BJ (cell line): ENCODE measurements around the gene H3-3A. TPM values are rescaled to one million over a fixed set of nuclear protein-coding genes. Genes with fewer than 3 reads are reported as not detected.

Experiments used
- CTCF ChIA-PET: fragments of 350-600 bp; formaldehyde crosslinking; extraction: SDS; loops from one replicate; lab custom pipeline; 2021; ENCODE audit warnings: antibody characterized with exemption, inconsistent platforms; lab: Yijun Ruan, JAX
- POLR2A ChIA-PET: fragments of 300-600 bp; sonication (Branson Sonifier 250); formaldehyde crosslinking; extraction: SDS; loops from one replicate; lab custom pipeline; 2021; ENCODE audit warnings: antibody characterized with exemption; lab: Charles Lee
- DNase-seq: peaks from one replicate; pipeline ENCODE4 v3.0.0-alpha.2; 2011; ENCODE audit warnings: low read depth
- H3K27me3 ChIP-seq: 2 replicates; pipeline ENCODE4 v1.6.0; 2011; ENCODE audit warnings: low read length; ENCODE audit not compliant: control insufficient read depth, insufficient read depth
- H3K36me3 ChIP-seq: 2 replicates; pipeline ENCODE4 v1.5.1; 2011; ENCODE audit warnings: low read length; ENCODE audit not compliant: control insufficient read depth, insufficient read depth
- H3K4me3 ChIP-seq: 2 replicates; pipeline ENCODE4 v1.5.1; 2011; ENCODE audit warnings: low read depth, mild to moderate bottlenecking, control low read depth, low read length
- polyA minus RNA-seq: library from RNA; depleted of rRNA, polyadenylated mRNA; stranded (reverse); fragments of >200 nt; gene quantifications from 2 replicates; pipeline ENCODE4 v1.2.3, GENCODE V29; 2011; rRNA and poly(A)+ RNA removed
- polyA plus RNA-seq: library from polyadenylated mRNA; depleted of rRNA; stranded (reverse); fragments of >200 nt; gene quantifications from 2 replicates; pipeline ENCODE4 v1.2.3, GENCODE V29; 2011; rRNA removed
- TF ChIP-seq, protein P1 (sequence below): IDR thresholded peaks from 2 replicates; pipeline ENCODE4 v1.5.1; 2011; ENCODE audit warnings: low read depth, mild to moderate bottlenecking, control low read depth, inconsistent platforms, low read length, moderate library complexity; ENCODE audit not compliant: insufficient read depth

H3-3A gene
- polyA plus RNA-seq: 164 and 168 TPM in 2 replicates
- polyA minus RNA-seq: 26.5 and 32.5 TPM in 2 replicates

DNA sequence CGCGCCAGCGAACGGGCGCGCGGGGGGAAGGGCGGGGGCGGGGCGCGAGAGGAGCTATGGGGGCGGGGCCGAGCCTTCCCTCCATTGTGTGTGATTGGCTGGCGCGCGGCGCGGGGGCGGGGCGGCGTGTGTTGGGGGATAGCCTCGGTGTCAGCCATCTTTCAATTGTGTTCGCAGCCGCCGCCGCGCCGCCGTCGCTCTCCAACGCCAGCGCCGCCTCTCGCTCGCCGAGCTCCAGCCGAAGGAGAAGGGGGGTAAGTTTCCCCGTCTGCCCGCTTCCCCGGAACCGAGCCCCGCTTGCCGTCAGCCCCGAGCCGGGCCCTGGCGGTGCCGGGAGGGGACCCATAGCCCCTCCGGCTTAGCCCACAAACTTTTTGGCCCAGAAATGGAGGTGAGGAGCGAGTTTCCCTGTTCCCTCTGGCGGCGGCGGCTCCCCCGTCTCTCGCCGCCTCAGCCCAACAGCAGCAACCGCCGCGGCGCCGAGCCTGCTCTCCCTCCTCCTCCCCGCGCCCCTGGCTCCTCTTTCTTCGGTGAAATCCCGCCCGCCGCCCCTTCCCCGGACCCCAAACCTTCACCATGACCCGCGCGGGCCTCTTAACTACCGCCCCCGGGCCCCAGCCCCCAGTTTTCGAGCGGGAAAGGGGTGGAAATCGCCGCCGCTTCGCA is at the start of gene H3-3A:
Gene H3-3A, plus strand, starts transcription at position 159 of the 666 bp plus-strand sequence. CDS start 1,636 bp downstream, outside the sequence.
- CTCF ChIA-PET: interaction anchor here (1.2 to 2.7 kb wide), 11 partner anchors 12 to 596 kb away, joined by 3 to 11 read pairs (median 5); no protein-coding TSS in a partner anchor
- H3K27me3 ChIP-seq: no peaks in the 10 kb centered on the region
- TF ChIP-seq, protein P1, sequence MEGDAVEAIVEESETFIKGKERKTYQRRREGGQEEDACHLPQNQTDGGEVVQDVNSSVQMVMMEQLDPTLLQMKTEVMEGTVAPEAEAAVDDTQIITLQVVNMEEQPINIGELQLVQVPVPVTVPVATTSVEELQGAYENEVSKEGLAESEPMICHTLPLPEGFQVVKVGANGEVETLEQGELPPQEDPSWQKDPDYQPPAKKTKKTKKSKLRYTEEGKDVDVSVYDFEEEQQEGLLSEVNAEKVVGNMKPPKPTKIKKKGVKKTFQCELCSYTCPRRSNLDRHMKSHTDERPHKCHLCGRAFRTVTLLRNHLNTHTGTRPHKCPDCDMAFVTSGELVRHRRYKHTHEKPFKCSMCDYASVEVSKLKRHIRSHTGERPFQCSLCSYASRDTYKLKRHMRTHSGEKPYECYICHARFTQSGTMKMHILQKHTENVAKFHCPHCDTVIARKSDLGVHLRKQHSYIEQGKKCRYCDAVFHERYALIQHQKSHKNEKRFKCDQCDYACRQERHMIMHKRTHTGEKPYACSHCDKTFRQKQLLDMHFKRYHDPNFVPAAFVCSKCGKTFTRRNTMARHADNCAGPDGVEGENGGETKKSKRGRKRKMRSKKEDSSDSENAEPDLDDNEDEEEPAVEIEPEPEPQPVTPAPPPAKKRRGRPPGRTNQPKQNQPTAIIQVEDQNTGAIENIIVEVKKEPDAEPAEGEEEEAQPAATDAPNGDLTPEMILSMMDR: no peak
- POLR2A ChIA-PET: interaction anchor here (0.5 to 1.0 kb wide), 4 partner anchors 8 to 540 kb away, joined by 3 to 4 read pairs (median 3); no protein-coding TSS in a partner anchor
- H3K4me3 ChIP-seq: peak within 1 kb of the TSS; percentile 70
- no peaks in the 10 kb centered on the region; the same call in 1 of the 2 replicates for H3K36me3 ChIP-seq
- peak; percentile 43 for DNase-seq

DNA sequence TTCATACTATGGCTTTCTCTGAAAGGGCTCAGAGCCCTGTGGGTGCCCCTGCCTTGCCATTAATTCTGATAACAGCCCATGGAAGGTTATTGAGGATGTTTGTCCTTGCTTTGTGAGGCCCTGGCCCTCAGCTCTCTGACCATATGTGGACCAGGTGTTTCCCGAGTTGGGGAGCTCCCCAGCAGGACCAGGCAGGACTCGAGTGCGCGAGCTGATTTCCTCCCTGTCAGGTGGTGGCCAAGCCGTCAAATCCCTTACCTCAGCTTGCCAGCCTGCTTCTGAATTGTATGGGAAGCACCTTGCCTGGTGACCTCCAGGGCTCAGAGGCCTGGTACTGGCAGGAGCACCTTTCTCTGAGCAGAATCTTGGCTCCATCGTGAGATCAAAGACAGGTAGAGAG is 45.4 kb upstream of the H3-3A start:
- TF ChIP-seq, protein P1: no peak
- no peak overlapping the region for H3K4me3 ChIP-seq
- peaks cover 3% of the 10 kb centered on the region for H3K27me3 ChIP-seq
- no peak for DNase-seq
- CTCF ChIA-PET: no interaction called here
- POLR2A ChIA-PET: no interaction called here
- H3K36me3 ChIP-seq: no peaks in the 10 kb centered on the region

DNA sequence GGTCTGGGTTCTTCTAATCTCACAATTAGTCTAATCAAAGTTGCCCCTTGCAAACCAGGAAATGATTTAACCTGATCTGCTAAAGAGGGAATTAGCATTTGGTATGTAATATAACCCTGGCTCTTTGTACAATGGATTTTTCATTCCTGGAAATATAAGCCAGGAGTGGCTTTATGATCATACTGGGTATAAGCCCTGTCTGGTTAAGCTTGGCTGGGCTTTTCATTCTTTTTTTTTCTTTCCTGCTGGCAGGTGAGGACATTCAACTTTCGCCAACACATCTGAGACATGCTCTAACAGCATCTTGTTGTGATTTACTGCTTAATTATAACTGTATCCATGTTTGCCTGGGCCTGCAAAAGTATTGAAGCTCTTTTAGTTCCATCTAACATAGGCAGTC is 42.9 kb upstream of the H3-3A start:
- TF ChIP-seq, protein P1: no peak
- no peak for DNase-seq
- CTCF ChIA-PET: no interaction called here
- Histone ChIP-seq H3K36me3 (no peaks in the 10 kb centered on the region), H3K4me3 (no peak overlapping the region), H3K27me3 (no peaks in the 10 kb centered on the region)
- POLR2A ChIA-PET: no interaction called here

DNA sequence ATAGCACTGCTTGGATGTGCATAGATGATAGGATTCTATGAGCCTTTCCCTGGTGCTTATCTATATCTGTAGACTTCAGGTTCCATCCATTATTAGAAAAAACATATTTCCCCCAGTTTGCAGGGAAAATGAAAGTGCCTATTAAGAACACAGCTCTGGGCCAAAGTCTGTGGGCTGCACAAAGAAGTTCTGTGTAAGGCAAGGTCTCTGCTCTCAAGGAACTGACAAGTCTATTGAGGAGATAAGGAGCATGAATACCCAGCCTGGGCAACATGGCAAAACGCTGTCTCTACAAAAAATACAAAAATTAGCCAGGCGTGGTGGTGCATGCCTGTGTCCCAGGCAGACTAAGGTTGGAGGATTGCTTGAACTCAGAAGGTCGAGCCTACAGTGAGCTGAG is 41.1 kb upstream of the H3-3A start:
- TF ChIP-seq, protein P1: no peak
- no peak for DNase-seq
- Histone ChIP-seq H3K36me3 (no peaks in the 10 kb centered on the region), H3K27me3 (no peaks in the 10 kb centered on the region), H3K4me3 (no peak overlapping the region)
- CTCF ChIA-PET: no interaction called here
- POLR2A ChIA-PET: no interaction called here

DNA sequence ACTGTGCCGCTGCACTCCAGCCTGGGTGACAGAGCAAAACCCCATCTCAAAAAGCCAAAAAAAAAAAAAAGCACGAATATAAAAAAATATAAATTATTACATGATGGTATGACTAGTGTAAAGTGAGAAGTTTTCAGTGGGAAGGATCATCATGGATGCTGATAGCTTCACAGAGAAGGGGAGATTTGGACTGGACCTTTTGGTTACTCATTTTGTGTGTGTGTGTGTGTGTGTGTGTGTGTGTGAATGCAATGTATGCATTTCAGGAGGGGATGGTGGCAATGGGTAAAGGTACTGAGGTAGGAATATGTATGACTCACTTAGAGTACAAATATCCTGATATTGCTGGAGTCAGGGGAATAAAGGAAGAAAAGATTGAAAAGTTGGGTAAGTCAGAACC is 40.7 kb upstream of the H3-3A start:
- POLR2A ChIA-PET: no interaction called here
- H3K27me3 ChIP-seq: no peaks in the 10 kb centered on the region
- DNase-seq: no peak
- H3K36me3 ChIP-seq: no peaks in the 10 kb centered on the region
- no peak overlapping the region for H3K4me3 ChIP-seq
- TF ChIP-seq, protein P1: no peak
- CTCF ChIA-PET: interaction anchor here (0.6 kb wide), 1 partner anchor 163 kb away, joined by 3 read pairs; no protein-coding TSS in a partner anchor
